Measurements from ENCODE around the gene DUSP21.
"Not testable (repeated sequence)": the region's sequence is repeated elsewhere in the genome, so short reads cannot be mapped to it uniquely, and the experiment has no call there.

DUSP21 gene

GRCh38 chrX:44844204-44844603, 383 bp downstream of the DUSP21 start:
- no peak for ATAC-seq
- TF ChIP-seq TCF4 (CRISPR knock-in tag; IDR thresholded peaks at IDR 0.05; ENCODE audit: borderline replicate concordance) (no peak), ISL1 (CRISPR knock-in tag; IDR thresholded peaks at IDR 0.05) (no peak), ZNF70 (CRISPR knock-in tag; IDR thresholded peaks at IDR 0.05) (no peak), PPARA (CRISPR knock-in tag; IDR thresholded peaks at IDR 0.05; ENCODE audit: borderline replicate concordance) (no peak), OSR1 (CRISPR knock-in tag; IDR thresholded peaks at IDR 0.05) (no peak), ZNF565 (CRISPR knock-in tag; conservative IDR thresholded peaks at IDR 0.05; ENCODE audit: low read depth) (no peak), ZNF8 (CRISPR knock-in tag; IDR thresholded peaks at IDR 0.05) (no peak), POU6F1 (CRISPR knock-in tag; IDR thresholded peaks at IDR 0.05; ENCODE audit: borderline replicate concordance, low read depth) (no peak)

- not testable (repeated sequence) for ATAC-seq
Measured at GRCh38 chrX:44850891-44851290, 7.1 kb downstream of the DUSP21 start.

GRCh38 chrX:44871114-44871645, 27.4 kb downstream of the DUSP21 start:
- TF ChIP-seq SNAI2 (CRISPR knock-in tag; IDR thresholded peaks at IDR 0.05): no peak
- no peak for TF ChIP-seq ZNF70 (CRISPR knock-in tag; IDR thresholded peaks at IDR 0.05)
- TF ChIP-seq ZNF8 (CRISPR knock-in tag; IDR thresholded peaks at IDR 0.05): no peak
- no peak for TF ChIP-seq ZFP3 (CRISPR knock-in tag; IDR thresholded peaks at IDR 0.05)
- TF ChIP-seq RARB (CRISPR knock-in tag; IDR thresholded peaks at IDR 0.05): no peak
- no peak for TF ChIP-seq ZC3H10 (CRISPR knock-in tag; IDR thresholded peaks at IDR 0.05)
- TF ChIP-seq ZNF565 (CRISPR knock-in tag; conservative IDR thresholded peaks at IDR 0.05; ENCODE audit: low read depth): no peak
- TF ChIP-seq GLIS3 (CRISPR knock-in tag; IDR thresholded peaks at IDR 0.05): no peak
- no peak for TF ChIP-seq PATZ1 (CRISPR knock-in tag; IDR thresholded peaks at IDR 0.05; ENCODE audit: borderline replicate concordance)
- no peak for TF ChIP-seq CREB5 (CRISPR knock-in tag; IDR thresholded peaks at IDR 0.05; ENCODE audit: low read depth)
- TF ChIP-seq PPARA (CRISPR knock-in tag; IDR thresholded peaks at IDR 0.05; ENCODE audit: borderline replicate concordance): no peak
- TF ChIP-seq TCF4 (CRISPR knock-in tag; IDR thresholded peaks at IDR 0.05; ENCODE audit: borderline replicate concordance): no peak
- TF ChIP-seq ESRRG (CRISPR knock-in tag; IDR thresholded peaks at IDR 0.05): no peak
- no peak for TF ChIP-seq ISL1 (CRISPR knock-in tag; IDR thresholded peaks at IDR 0.05)
- no peak for TF ChIP-seq CSRNP3 (CRISPR knock-in tag; IDR thresholded peaks at IDR 0.05)
- no peak for TF ChIP-seq POU6F1 (CRISPR knock-in tag; IDR thresholded peaks at IDR 0.05; ENCODE audit: borderline replicate concordance, low read depth)
- no peak for TF ChIP-seq TOX (CRISPR knock-in tag; IDR thresholded peaks at IDR 0.05; ENCODE audit: borderline replicate concordance)
- TF ChIP-seq CSDC2 (CRISPR knock-in tag; IDR thresholded peaks at IDR 0.05): no peak
- no peak for ATAC-seq
